IPS-11a (cell line): ENCODE data around the gene TSTD2.
"Not testable (repeated sequence)": the region's sequence is repeated elsewhere in the genome, so short reads cannot be mapped to it uniquely, and the experiment has no call there.

Experiments
- H3K4me3 ChIP-seq: one replicate; pipeline ENCODE4 v1.5.1; 2013; ENCODE audit warnings: low read depth, low read length, control low read depth

TSTD2 gene

GRCh38 chr9:97593960-97594359 is 39.2 kb downstream of the TSTD2 start:
- no peak overlapping the region for H3K4me3 ChIP-seq

GRCh38 chr9:97592126-97592525 is 41.0 kb downstream of the TSTD2 start:
- H3K4me3 ChIP-seq, result no peak overlapping the region

DNA sequence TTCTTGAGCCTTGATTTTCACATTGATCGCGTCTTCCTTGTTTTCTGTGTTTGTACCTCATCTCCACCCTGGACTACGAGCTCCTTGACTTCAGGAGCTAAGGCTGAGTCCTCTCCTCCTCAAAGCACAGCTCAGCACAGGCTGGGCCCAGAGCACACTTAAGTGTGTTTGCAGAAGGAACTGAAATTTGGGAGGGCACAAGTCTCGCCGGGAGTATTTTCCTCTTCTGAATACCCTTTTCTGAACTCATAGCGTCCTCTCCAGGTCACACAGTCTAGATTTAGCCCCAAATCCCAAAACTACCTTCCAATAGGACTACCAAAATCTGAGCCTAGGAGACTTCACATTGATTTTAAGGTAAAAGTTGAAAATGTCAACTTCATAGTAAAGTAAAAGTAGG is 41.6 kb downstream of the TSTD2 start:
- no peak overlapping the region for H3K4me3 ChIP-seq

DNA sequence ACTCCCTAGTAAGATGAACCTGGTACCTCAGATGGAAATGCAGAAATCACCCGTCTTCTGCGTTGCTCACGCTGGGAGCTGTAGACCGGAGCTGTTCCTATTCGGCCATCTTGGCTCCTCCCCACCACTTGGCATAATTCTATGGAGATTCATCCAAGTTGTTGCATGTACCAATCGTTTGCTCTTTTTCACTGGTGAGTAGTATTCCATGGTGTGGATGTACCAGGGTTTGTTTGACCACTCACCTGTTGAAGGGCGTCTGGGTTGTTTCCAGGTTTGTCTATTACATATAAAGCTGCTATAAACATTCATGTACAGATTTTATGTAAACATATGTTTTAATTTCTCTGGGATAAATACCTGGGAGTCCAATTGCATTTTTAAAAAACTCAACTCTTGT is 46.3 kb downstream of the TSTD2 start:
- not testable (repeated sequence) for H3K4me3 ChIP-seq

GRCh38 chr9:97584778-97585177 is 48.4 kb downstream of the TSTD2 start:
- not testable (repeated sequence) for H3K4me3 ChIP-seq

GRCh38 chr9:97581590-97581989 is 51.6 kb downstream of the TSTD2 start:
- not testable (repeated sequence) for H3K4me3 ChIP-seq

- H3K4me3 ChIP-seq, result no peak overlapping the region
Observed at GRCh38 chr9:97579914-97580313, 53.3 kb downstream of the TSTD2 start.

DNA sequence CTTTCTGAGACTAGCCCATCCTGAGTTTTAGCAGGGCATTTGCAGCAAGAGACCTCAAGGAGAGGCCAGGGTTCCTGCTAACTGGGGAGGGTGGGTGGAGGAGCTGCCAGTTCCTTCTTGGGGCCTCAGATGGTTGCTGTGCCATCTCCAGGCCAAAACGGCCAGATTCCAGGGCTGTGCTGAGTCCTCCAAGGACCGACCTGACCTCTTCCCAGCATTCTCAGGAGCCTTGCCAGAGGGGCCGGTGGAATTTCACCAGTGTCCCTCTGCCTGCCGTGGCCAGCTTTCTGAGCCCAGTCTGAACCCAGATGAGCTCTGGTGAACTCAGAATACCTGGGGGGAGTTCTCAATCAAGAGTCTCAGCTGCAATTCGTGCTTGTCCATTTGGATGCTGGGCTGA is 54.3 kb downstream of the TSTD2 start:
- no peak overlapping the region for H3K4me3 ChIP-seq

DNA sequence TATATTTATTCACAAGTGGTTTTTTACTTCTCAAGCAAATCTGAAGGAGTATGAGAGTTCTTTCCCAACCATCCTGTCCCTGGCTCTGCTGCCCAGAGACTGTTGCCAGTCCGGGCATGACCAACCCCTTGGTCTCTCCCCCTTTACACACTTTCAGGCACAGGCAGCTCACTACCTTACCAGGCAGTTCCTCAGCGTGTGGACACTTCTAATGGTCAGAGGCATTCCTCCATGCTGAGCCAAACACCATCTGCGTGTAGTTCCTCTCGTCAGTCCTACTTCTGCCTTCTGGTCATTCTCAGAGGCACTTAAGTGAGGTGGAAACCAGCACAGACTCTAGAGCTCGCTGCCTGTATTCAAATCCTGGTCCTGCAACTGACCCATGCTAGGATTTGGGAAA is 56.1 kb downstream of the TSTD2 start:
- H3K4me3 ChIP-seq, result no peak overlapping the region

DNA sequence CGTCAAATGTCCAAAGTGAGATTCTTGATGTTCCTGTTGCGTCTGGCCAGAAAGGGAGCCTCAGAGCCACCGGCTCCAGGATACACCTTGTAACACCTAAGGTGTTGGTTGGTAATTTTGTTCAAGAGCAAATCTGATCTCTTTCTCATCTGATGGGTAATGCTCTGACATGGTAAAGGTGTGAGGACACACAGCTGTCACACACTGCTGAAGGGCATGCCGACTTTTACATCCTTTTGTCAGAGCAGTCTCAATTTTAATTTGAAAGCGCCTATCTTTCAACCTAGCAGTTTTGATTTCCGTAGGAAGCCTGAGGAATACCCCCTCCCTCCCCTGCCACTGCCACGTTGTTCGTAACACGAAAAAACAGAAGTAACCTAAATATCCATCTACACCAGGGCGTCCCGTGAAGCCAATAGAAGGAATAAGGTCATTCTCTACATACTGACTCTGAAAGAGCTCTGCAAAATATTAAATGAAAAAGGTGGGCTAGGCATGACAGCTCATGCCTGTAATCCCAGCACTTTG is 57.4 kb downstream of the TSTD2 start:
- H3K4me3 ChIP-seq, result no peak overlapping the region

GRCh38 chr9:97574921-97575672 is 58.1 kb downstream of the TSTD2 start:
- not testable (repeated sequence) for H3K4me3 ChIP-seq

DNA sequence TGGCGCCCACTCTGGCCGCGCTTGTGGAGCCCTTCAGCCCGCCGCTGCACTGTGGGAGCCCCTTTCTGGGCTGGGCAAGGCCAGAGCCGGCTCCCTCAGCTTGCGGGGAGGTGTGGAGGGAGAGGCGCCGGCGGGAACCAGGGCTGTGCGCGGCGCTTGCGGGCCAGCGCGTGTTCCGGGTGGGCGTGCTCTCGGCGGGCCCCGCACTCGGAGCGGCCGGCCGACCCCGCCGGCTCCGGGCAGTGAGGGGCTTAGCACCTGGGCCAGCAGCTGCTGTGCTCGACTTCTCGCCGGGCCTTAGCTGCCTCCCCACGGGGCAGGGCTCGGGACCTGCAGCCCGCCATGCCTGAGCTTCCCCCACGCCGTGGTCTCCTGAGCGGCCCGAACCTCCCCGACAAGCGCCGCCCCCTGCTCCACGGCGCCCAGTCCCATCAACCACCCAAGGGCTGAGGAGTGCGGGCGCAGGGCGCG is 59.0 kb downstream of the TSTD2 start:
- H3K4me3 ChIP-seq, result not testable (repeated sequence)

GRCh38 chr9:97573482-97574073 is 59.6 kb downstream of the TSTD2 start:
- no peak overlapping the region for H3K4me3 ChIP-seq

DNA sequence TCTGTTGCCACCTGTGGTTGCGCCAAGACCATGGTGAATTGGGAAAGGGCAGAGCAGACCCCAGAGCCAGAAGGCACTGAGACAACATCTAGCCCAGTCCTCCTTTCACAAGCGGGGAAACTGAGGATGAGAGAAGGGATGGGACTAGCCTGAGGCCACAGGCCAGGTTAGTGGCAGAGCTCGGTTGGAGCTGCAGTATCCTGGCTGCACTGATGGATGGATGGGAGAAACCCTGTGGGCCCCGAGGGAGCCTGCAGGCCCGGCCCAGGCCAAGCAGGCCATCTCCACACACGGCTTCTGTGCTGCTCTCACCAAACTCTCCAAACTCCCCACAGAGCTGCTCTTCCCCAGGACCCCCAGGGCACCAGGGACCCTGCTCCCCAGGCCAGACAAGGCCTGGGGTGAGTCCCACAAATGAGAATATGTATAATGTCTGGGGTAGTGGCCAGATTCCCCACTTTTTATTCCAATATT is 60.2 kb downstream of the TSTD2 start:
- H3K4me3 ChIP-seq, result no peak overlapping the region

DNA sequence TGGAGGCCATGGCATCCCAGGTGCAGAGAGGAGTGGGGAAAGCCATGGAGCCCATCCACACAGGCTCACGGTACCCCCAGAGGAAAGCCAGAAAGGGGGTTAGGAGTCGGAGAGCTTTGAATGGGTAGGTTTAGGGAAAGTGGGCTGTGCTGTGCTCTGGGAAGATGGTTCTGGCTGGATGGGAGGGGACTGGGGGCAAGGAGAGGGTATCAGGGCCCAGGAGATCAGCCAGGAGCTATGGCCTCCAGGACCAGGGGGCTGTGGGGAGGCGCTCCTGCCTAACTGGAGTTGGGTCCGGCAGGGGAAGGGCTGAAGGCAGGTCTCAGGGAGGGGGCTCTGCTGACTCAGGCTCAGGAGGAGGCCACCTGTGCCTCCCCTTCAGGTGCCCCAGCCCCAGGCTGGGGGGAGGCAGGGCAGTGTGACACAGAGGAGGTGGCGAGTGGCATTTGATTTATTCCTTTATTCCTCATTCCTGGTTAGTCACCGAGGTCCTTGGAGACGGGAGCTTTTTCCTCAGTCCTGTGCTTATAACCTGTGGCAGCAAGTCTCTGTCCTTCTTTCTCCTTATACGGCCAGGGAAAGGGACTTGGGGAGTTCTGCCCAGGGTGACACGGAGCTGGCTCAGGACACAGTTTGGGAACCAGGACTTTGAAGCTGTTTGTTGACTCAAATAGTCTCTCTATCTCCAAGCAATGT is 60.8 kb downstream of the TSTD2 start:
- H3K4me3 ChIP-seq, result no peak overlapping the region

GRCh38 chr9:97571664-97572063 is 61.5 kb downstream of the TSTD2 start:
- no peak overlapping the region for H3K4me3 ChIP-seq

GRCh38 chr9:97570899-97571298 is 62.3 kb downstream of the TSTD2 start:
- no peak overlapping the region for H3K4me3 ChIP-seq

- H3K4me3 ChIP-seq, result no peak overlapping the region
Observed at GRCh38 chr9:97568461-97569275, 64.5 kb downstream of the TSTD2 start.

- H3K4me3 ChIP-seq, result no peak overlapping the region
Observed at GRCh38 chr9:97567894-97568202, 65.3 kb downstream of the TSTD2 start.

DNA sequence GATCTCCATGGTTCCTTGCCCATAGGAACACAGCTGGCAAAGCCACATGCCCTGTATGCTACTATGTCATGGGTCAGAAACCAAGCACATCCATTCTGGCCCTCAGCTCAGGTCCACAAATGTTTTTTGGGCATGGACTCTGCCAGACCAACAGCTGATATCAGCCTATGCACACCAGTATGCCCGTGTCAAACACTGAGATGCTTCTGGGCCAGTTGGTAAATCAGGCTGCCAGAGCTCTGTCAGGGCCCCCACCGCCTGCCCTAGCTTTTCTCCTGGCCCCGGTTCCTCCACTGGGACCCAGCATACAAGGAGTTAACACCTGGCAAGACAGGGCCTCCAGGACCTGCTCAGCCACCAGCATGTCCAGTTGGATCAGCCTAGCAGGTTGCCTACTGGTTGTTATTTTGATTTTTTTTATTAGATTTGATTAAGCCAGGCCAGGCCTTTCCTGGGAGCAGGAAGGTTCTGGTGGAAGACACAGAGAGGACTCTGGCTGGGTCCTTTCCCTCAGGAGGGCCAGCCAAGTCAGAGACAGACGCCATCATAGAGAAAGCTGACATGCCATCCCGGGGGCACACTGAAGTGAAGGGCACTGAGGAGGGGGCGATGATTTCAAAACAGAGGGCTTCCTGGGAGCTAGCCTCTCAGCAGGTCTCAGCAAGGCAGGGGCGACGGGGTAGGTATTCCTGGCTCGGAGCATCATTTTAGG is 65.8 kb downstream of the TSTD2 start:
- H3K4me3 ChIP-seq, result no peak overlapping the region
